HG02943 (cell line): ENCODE measurements around the gene STK39.
"Not testable (repeated sequence)": the region's sequence is repeated elsewhere in the genome, so short reads cannot be mapped to it uniquely, and the experiment has no call there.

ENCODE experiments used
- ATAC-seq: cut with Tn5 transposase; IDR thresholded peaks from one replicate; pipeline ENCODE4 v1.9.1; 2021; ENCODE audit warnings: mild to moderate bottlenecking, low read depth, moderate library complexity; ENCODE audit not compliant: unreplicated experiment

Gene STK39

GRCh38 chr2:168247341-168248261, at the start of gene STK39:
STK39 (minus strand) TSS chr2:168247595; CDS start chr2:168247435, 160 bp downstream.
- peak; percentile 77 for ATAC-seq

DNA sequence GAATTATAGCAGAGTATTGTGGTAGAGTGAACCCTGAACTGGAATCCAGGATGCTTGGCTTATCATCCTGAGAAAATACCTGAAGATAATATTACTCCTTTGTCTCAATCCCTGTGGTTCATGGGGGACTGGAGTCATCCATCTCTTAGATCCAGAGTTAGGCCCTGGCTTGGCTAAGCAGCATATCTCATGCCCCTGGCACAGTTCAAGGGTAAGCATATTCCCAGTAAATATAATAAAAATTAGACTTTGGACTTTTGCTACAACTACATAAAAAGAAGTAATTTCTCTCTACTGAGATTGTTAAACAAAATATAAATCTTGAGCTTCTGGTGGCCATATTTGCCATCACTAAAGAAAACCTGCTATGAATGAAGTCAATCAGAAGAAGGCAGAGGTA, 47.7 kb upstream of the STK39 start:
- ATAC-seq = no peak

DNA sequence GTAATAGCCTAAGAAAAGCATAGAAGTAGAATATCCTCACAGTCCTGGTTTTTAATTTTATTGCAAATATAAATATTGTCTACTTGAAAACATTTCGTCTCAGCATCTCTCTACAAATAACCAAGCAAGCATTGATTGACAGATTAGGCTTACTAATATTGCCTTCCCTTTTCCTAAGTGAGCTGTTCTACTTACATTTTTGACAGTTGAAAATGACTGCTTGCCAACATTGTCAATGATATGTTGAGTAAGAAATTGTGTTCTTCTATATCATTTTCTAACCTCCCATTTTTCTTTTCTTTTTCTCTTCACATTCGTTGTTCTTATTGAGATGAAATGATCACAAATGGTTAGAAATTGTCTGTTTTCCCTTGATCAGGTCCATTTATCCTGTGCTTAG, 47.0 kb upstream of the STK39 start:
- ATAC-seq = no peak

DNA sequence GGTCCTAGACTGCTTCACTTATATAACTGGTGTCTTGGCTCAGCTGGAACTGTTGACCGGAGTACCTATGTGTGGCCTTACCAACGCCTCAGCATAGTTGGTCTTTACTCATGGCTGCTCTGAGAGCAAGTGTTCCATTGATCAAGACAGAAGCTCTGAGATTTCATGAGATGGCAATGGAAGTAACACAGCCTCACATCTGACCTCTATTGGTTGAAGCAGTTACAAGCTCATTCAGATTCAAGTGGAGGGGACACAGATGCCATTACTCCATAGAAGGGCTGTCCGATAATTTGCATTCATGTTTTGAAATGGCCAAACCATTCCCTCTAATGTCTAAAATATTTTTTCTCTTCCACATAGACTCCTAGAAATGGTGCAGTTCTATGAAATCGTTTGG, 46.4 kb upstream of the STK39 start:
- ATAC-seq = no peak

GRCh38 chr2:168290391-168290790, 43.0 kb upstream of the STK39 start:
- no peak for ATAC-seq

- no peak for ATAC-seq
Observed at GRCh38 chr2:168289880-168290279, 42.5 kb upstream of the STK39 start.

- ATAC-seq = no peak
Observed at GRCh38 chr2:168286535-168286934, 39.1 kb upstream of the STK39 start.

GRCh38 chr2:168278424-168278888, 31.1 kb upstream of the STK39 start:
- ATAC-seq = no peak

DNA sequence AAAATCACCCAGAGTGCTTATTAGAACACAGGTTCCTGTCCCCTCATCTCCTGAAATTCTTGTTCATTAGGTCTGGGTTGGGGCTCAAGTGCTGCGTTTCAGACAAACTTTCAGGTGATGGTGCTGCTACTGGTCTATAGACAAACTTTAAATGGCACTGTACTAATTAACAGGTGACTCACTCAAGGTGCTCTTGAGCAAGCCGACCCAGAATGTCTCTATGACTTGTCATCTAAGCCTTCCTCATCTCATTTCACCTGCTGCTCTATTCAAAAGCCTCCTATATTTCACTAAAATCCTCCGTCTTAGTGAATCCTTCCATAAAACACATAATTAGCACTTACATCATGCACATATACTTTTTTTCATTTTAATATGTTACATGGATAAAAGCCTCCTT, 29.9 kb upstream of the STK39 start:
- no peak for ATAC-seq

DNA sequence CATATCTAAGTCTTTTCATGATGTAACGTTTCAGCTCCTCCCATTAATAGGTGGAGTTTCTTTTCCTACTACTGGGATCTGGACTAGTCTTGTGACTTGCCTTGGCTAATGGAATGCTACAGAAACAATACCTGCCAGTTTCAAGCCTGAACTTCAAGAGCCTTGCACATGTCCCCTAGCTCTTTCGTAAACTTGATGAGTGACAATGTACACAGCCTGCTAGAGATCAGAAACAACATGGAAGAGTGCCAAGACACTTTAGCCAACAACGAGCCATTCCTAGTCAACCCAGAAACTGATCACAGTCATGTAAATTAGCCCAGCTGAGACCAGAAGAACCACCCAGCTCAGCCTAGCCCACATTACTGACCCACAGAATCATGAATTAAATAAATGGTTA, 24.8 kb upstream of the STK39 start:
- no peak for ATAC-seq

DNA sequence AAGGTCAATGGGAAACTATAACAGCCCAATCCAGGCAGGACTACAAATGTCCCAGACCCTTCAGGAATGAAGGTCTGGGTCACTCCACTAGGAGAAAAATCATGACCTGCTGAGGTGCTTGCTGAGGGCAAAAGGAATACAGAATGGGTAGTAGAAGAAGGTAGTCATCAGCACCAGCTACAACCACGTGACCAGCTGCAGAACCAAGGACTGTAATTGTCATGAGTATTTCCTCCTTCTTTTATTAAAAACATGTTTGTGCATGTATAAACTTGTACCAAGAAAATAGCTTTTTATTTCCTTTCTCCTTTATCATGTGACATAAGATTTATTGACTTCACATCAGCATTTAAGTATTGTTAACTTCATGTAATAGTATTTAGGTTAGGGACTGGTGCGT, 15.5 kb upstream of the STK39 start:
- not testable (repeated sequence) for ATAC-seq

GRCh38 chr2:168256448-168256847, 9.1 kb upstream of the STK39 start:
- no peak for ATAC-seq

DNA sequence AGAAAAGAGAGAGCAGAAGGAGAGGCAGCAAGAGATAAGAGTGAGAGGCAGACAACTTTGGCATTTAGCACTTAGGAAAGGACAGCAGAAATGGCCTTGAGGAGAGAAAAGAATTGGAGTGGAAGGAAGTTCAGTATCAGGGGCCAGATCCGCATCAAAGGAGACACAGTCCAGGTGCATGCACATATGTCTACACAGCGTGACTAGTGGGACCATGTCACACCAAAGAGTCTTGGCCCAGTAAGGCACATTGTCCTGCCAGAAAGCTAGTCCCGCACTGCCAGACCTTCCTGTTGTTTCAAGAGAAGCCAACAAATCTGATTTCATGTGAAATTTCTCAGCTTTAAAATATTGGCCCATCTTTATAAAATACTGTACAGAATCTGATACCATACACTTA, 8.5 kb upstream of the STK39 start:
- ATAC-seq = no peak

DNA sequence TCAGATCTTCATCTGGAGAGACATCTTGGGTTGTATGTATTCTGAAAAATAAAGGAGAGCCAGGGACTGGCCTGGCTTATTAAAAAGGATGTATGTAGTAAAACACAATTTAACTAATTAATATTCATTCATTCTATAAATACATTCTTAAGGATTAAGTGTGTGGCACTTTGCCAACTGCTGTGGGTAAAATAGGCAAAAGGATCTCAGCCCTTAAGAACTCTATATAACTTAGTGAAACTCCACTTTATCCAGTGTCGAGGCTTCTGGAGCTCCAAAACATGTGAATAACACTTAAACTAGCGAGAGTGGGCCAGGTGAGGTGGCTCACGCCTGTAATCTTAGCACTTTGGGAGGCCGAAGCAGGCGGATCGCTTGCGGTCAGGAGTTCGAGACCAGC, 7.7 kb upstream of the STK39 start:
- no peak for ATAC-seq

DNA sequence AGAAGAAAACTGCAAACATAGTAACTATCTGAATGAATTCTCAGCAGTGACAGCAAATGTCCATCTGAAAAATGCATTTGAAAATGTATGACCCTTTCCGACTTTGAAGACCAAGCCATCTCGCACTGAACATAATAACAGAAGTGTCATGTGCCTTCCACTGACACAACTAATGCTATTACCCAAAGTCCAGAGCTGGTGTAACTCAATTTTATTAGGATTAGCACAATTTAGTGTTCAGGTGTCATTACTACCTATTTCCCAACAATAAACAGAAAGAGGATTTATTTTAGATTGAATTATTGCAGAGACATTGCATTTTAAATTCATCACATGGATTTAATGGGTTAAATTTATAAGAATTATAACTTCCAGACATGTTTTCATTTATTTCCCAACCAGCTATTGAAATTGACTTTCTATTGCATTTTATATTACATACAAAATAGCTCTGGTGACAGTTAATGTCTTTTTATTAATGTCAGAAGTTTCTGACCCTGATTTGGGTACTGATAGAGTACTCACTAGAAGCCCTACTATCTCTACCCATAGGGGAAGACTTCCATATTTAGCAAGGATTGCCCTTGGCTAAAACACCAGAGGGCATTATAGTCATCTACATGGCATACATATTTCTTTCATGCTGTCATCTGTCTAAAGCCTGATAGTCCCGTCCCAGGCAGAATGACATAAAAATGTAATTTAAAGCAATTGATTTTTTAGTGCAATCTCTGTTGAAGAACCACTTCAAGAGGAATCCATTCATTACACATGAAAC, 7.0 kb upstream of the STK39 start:
- no peak for ATAC-seq

GRCh38 chr2:168253379-168253778, 6.0 kb upstream of the STK39 start:
- no peak for ATAC-seq

GRCh38 chr2:168252976-168253375, 5.6 kb upstream of the STK39 start:
- ATAC-seq = no peak

GRCh38 chr2:168246483-168247340, 683 bp downstream of the STK39 start:
- ATAC-seq = peak; percentile 64

DNA sequence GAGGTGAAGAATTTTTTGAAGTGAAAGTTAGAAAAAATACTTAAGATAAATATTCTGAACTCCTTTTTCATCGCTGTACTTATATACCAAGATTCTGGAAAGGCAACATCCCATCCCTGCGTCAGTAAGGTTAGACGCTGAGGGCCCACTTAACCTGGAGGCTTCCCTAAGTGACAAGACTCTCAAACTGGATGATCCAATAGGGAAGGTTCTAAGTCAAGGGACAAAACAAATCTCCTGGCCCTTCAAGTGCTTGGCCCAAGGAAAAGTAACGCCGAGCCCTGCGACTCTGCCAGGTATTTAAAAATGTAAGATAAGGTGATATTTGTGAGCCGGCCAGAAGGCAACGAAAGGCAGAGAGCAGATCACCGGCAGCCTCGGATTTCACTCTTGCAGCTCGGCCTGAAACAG, 1.3 kb downstream of the STK39 start:
- ATAC-seq = no peak

GRCh38 chr2:168245074-168245825, 2.1 kb downstream of the STK39 start:
- ATAC-seq = no peak
